Stimulated activated CD4-positive, alpha-beta T cell treated with anti-CD3 and anti-CD28 coated beads, Interleukin-4, amount 100 ng/mL, for 4 hours (primary cell): ENCODE results near the gene ZNF648.
A peak's percentile ranks its signal among the peaks of the same experiment; 100 is the strongest.
"Not testable (repeated sequence)": the region's sequence is repeated elsewhere in the genome, so short reads cannot be mapped to it uniquely, and the experiment has no call there.

Experiments used
- DNase-seq, 2 experiments: peaks; one replicate each; pipeline ENCODE4 v3.0.0-alpha.2; 2020

The ZNF648 gene, protein sequence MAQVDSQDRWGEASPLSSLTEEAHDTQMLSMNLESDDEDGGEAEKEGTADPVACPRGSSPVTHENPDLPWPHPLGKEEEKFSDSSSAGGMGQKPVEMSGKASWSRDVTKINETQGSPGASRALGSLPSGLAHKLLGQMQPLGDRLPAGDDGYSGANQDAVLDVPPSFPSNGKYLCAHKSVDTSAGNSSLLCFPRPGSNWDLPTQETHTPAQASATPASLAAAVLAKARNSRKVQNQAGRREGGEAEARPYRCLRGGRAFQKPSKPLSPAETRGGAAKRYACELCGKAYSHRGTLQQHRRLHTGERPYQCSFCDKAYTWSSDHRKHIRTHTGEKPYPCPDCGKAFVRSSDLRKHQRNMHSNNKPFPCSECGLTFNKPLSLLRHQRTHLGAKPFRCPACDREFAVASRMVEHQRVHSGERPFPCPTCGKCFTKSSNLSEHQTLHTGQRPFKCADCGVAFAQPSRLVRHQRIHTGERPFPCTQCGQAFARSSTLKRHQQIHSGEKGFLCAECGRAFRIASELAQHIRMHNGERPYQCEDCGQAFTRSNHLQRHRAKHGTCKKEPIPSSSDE

DNA sequence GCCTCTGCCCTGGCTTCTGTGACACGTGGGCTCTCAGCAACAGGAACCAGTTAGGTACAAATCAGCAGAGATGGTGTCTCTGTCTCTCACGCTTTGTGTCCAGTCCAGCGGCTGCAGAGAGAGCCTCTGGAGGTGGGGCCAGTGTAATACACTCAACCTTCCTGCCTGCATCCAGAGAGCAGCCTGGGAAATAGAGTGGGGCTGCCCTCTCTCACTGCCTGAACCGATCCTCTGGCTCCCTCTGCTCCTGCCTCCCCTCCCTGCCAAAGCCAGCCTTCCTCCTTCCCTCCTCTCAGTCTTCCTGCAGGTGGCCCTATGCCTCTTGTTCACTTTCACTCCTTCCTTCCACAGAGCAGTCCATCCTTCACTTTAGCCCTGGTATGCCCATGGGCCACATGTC, at the start of gene ZNF648:
ZNF648 (minus strand) TSS at position 119 of the 400 bp plus-strand sequence. CDS start 3,702 bp downstream, outside the sequence.
- DNase-seq = no peak

DNA sequence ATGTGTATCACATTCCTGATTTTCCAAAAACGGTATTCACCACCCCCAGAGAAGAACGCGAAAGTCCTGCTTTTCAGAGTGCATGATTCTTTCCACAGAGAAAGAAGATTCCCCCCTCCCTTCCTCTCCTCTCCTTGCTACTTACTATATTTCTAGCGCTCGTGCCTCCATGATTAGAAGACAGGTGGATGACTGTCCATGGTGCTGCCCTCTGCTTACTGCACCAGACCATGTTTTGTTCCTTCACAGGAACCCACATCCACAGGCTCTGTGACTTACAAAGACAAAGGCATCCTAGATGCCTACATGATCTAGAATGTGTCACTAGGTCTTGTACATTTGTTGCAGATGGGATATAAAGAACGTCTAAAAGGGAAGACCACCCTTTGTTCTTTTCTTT, 49.1 kb upstream of the ZNF648 start:
- DNase-seq = no peak

DNA sequence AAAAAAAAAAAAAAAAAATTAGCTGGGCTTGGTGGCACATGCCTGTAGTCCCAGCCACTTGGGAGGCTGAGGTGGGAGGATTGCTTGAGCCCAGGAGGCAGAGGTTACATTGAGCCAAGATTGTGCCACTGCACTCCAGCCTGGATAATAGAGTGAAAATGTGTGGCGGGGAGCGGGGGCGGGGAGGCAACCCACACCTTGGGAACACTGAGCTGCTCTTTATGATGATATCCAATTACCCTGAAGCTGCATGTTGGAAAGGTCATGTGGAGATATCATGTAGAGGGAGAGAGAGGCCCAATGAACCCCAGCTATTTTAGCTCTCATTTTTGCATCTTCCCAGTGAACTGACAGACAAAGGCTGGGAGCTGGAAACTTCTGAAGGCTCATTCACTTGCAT, 48.3 kb upstream of the ZNF648 start:
- DNase-seq = no peak

DNA sequence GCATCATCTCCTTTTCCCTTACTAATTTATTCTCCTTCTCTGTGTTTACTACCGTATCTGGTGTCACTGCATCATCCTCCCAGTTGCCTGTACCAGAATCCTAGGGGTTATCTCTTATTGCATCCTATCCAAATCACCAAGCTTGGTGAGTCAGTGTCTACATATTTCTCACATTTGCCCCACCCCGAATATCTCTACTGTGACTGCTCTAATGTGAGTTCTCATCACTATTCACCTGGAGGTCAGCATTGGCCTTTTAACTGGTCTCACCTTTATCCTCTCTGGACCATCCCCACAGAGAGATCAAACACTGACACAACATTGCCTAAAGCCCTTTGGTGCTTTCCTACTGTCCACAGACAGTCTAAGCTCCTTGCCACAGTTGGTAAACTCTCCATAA, 45.7 kb upstream of the ZNF648 start:
- no peak for DNase-seq

DNA sequence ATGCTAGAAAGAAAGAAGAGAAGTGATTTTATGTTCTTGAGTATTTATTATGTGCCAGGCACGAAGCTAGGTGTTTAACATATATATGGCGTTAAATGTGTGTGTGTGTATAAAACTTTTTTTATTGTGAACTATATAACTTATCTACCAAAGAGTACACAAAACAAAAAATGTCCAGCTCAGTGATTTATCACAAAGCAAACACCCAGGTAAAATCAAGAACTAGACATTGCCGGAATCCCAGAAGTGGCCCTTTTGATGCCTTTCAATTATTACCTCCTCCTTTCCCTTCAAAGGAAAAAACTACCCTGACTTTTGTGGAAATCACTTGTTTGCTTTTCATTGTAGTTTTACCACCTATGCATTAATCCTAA, 40.5 kb upstream of the ZNF648 start:
- no peak for DNase-seq

DNA sequence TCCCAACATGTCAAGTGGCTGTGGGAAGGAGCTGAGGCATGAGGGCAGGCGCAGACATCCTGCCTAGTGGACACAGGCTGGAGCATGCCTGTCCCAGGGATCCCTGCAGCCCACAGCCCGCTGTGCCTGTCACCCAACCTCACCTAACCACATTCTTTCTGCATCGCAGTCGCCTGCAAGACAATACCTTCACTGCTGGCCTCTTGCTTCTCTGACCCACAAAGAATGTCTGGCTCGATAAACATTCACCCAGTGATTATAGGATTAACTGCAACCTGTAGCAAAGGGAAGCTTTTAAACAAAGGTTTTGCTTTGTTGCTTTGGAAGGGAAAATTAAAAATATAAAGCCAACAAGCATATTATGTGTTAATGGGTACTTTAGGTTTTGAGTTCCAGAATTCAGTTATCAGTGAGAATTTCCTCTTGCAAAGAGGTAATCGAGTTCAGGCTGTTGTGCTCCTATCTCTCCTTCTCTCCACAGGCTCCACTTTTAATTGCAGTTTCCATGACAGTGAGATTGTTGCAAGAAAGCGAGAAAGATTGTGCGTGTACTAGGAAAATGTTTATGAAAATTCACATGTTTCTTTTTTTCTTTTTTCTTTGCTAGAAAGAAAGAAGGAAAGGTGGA, 40.0 kb upstream of the ZNF648 start:
- no peak for DNase-seq

DNA sequence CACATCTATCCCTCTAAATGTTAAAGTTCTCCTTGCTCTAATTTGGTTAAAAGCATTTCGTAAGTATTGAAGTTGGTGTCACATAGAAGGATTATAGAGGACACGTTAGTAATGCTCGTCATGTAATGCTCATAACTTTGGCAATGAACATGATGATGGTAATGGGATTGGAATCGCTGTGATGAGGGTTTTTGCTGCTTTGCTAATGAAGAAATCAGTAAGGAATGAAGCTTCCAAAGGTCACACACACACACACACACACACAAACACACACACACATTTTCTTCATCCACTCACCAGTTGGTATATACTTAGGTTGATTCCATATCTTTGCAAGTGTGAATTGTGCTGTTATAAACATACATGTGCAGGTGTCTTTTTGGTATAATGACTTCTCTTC, 36.8 kb upstream of the ZNF648 start:
- DNase-seq = no peak

DNA sequence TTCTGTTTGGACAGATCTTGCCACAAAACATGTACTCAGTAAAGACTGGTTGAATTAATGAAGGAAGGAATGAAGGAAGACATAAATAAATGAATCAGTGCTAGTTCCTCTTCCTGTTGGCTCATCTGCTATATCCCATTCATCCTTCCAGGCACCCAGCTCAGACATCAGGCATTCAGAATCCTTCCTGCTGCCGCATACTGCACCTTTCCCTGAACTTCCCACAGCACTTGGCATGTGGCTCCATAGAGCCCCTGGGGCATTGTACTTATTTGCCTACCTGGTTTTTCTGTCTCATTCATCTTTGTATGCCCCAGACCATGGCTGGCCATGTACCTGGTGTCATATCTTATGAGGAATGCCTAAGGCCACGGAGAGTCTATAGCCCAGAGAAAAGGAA, 34.4 kb upstream of the ZNF648 start:
- DNase-seq = no peak

DNA sequence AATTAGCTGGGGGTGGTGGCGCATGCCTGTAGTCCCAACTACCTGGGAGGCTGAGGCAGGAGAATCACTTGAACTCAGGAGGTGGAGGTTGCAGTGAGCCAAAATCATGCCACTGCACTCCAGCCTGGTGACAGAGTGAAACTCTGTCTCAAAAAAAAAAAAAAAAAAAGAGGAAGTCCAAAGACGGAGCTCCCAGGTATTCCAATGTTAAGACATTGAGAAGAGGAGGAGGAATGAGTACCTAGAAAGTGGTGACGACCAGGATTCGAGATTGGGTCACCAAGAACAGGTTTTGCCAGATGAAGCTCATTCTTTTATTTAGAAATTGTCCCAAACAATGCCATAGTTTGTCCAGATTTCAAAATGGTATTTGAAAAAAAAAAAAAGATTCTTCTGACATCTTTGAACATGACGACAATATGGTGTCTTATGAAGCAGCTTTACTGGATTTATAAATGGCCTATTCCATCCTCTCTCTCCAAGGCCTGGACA, 33.0 kb upstream of the ZNF648 start:
- DNase-seq = not testable (repeated sequence)

DNA sequence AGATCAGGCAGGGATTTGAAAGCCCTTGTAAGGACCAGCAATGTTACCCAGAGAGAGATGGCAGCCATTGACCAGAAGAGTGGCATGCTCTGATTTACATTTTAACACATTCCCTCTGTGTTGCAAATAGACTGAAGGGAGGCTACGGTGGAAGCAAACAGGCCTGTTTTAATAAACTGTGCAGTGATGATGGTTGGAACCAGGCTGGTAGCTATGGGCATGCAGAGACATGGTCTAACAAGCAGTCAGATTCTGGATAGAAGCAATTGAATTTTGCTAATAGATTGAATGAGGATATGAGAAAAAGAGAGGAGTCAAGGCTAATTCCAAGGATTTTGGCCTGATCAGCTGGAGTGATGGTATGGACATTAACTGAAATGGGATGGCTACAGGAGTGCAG, 32.3 kb upstream of the ZNF648 start:
- no peak for DNase-seq

DNA sequence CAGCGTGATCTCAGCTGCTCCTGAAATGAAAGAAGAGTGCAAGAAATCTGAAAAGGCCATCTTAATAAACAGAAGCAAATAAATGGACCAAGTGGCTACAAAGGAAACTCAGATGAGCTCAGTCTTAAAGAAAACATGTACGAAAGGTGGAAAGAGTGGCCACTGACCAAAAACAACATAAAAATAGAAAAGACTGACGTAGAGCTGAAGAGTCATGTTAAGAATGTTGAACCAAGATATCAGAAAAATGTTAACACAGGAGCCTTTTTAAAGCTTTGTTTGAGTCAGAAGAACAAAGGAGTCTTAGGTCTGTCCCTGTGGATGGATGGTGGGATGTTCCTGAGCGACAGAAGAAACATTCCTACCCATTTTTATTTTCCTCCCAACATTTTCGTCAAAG, 30.8 kb upstream of the ZNF648 start:
- no peak for DNase-seq

DNA sequence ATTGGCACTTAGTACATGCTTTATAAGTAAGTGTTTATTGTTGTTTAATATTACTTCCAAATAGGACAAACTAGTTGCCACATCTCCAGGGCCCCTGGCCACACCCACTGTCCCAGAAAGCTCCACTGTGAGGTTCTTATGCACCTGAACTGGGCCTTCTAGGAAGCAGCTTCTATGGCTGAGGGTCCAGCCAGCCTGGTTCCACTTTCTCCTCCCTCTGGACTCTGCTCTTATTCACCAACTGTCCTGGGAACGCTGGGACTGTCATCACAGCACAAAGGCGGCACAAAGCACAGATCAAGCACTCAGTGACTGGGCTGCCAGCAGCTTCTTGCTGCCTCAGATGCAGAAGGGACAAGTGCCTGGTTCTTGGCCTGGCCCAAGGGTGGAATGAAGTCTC, 29.6 kb upstream of the ZNF648 start:
- no peak for DNase-seq

DNA sequence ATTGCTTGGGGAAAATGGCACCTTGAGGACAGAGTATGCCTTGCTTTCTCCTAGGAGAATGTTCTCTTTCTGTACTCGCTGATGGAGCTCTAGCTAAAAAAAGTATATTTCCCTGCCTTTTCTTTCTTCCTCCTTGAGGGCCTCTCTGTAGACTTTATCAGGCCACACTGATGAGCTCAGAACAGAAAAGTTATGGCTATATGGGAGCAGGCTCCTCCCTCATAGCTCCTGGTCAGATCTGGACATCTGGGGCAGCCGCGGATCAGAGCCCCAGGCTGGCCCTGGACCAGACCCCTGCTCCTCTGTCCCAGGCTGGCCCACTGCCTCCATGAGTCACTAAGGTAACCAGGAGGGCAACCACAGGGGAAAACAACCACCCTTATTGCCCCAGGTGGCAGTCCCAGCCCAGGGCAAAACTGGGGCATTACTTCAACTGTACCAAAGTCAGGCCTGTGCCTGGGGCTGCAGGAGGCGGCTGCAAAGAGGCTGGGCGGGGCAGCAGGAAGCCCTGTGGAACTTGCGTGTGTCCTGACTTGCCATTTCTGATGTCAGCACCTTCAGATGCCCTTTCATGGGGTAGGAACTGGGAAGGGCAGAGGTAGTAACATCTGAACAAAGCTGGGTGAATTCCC, 26.3 kb upstream of the ZNF648 start:
- no peak for DNase-seq

DNA sequence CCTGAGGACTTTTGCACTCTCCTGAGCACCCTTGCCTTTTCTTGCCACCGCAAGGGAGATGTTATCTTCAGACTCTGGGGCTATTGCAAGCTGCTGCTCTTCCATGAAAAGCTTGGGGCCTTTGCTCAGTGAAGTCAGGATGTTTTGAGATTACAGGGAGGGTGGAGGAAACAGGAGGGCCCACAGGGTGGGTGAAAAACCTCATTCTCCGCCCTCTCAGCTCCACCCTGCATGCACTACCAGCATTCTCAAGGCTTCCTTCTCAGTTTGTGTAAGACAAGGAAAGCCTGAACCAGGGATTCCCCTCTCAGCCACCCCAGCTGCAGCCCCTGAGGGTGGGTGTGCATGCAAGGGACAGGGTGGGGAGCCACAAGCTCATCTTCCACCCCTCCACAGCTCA, 25.8 kb upstream of the ZNF648 start:
- no peak for DNase-seq

DNA sequence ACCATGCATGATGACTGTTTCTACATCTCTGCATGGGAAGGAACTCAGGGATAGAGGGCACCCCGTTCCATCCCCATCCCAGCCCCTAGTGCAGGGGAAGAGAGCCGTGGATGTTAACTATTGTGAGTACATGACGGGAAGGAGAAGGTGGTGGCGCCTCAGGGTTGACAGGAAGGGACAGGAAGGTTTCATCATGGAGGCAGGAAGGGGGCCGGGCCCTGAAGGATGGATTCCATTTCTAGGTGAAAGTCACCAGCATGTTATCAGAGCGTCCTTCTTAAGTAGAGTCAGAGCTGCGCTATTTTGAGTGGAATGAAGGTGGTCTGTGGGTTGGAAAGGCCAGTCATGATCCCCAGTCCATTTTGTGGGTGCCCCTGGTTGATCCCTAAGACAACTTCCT, 25.1 kb upstream of the ZNF648 start:
- DNase-seq = no peak

DNA sequence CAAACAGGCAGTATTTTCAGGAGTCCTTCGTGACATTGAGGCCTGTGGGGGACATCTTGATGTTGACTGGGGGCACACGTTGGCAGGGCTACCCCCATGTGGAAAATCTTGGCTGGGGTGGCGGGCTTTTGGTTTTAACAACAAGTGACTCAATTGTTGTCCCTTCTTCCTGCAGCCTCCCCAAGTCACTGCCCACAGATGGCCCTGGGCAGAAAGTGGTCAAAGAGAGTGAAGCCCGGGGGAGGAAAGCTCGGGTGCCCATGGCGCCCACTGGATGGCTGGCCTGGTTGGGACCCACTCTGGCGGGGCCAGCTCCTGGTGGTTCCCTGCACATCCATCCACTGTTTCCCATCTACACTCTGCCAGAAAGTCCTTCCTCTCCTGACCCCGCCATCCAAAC, 24.6 kb upstream of the ZNF648 start:
- no peak for DNase-seq

DNA sequence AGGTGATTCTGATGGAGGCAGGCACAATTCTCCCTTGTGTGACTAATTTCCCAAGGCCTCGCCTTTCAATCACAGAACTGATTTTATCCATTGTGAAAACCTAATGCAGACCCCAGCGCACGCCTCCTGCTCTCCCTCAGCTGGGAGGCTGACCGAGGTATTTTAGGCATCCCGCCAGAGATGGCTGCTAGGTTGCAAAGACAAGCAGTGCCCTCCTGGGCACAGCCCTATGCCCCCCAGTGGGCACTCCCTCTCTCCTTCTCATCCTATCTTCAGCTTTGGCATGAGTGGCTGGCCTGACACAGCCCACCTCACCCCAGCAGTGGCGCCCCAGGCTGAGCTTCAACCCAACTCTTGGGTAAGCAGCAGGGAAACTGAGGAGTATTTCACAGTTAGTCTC, 24.2 kb upstream of the ZNF648 start:
- DNase-seq = no peak

DNA sequence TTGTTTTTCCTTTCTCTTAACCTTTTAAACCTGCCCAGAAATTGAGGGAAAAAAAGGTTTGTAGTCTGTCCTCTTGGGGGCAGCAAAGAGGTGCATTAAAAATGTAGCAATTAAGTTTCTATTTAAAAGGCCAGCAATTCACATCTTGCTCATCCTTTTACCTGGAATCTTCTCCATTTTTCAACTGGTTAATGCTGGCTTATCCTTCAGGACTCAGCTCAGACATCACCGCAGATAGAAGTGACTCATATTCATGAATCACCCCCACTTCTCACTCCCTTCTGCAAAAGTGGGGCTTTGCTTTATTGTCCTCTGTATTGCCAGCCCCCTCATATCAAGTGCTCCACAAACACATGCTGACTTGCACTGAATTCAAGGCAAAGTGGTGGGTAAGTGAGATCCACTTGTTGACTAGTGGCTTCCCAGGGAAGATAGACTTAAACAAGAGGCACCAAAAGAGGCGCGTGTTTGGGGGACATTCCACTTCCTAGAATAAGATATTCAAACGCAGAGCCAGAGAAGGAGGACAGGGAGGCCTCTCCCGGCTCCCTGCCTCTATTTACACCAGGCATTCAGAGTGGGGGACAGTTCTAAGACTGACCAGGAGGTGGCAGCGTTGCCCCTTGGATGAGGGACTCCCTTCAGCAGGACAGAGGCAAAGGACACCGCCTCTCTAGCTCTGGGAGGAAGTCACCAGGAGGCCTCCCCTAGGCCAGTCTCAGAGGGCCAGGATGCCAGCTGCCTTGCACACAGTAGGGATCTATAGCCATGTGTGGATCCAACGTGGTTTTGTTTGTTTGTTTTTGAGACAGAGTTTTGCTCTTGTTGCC, 23.2 kb upstream of the ZNF648 start:
- DNase-seq = peak; percentile 62 to 74

DNA sequence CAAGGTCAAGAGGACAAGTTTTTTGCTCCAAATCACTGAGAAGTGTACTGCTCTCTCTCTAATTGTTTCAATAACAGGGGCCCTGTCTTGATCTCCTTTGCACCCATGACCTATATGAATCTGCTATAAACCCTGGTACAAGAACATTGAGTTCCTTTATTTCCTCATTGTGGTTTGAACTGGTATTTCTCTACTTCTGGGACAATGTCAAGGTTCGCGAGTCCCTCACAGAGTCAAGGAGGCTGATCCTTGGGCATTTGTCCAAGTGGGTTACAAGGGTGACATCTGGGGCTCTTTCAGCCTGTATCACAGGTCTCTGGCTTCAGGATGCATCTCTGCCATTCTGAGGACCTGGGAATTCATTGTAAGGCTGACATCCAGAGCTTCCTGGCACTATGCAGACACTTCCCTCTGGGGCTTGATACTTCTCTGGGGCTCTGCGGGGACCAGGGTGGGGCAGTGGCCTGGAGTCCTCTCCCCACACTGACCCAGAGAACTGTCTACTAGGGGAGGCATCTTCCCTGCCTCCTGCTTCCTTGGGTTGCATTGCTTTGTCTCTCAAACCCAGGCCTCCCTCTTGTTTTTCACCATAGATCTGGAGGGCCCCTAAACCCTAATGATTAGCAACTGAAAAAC, 22.5 kb upstream of the ZNF648 start:
- DNase-seq = no peak

DNA sequence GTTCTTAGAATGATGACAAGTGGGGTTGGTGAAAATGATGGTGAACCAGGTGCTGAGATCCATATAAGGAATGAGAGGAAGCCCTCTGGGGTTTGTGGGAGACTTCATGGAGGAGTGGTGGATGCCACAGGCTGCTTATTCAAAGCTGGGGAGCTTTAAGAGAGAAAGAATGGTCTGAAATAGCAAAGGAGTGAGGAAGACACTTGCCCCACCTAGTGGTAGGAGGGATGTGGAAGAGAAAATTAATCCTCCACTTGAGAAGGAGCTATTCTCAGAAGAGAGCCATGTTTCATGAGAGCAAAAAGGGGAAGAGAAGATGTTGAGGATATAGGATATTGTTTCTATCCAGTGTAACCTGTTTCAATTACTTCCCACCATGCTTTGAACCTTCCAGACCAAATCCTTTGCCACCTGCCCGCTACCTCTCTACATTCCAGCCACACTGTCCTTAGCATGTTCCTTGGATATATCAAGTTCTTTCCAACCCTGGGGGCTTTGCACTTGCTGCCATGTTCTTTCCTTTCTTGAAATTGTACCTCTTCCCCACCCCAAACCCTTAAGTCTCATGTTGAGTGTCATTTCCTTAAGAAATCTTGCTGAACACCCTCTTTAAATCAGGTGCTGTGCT, 19.6 kb upstream of the ZNF648 start:
- no peak for DNase-seq

DNA sequence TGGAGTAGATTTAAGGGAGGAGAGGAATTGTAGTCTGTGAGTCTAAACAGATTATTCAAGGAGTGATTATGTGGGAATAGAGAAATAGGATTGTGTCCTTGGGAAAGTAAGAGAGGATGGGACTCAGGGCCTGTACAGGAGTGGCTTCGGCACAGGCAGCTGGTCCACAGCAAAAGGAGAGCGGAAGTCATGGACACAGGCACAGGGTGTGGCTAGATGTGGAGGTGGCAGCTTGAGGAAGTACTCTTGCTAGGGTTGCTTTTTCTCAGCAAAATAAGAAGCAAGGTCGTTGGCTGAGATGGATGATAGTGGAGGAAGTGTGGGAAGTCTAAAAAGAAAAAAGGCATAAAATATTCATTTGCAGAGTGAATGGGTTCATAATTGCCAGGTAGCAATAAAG, 18.5 kb upstream of the ZNF648 start:
- DNase-seq = no peak

DNA sequence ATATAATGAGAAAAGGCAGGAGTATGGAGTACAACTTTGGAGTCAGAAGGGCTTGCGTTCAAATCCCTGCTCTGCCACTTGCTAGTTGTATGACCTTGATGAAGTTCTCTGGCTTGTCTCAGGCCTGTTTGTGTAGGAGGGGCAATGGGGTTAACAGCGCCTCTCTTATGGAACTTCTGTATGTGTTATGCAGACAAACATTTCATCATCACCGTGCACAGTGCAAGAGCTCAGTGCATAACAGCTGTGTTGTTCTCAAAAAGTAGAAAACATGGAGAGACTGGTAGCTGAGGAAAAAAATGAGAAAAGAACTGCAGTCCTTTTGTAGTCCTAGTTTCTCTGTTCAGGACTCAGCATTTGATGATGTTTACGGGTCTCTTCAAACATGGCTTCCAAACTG, 10.4 kb upstream of the ZNF648 start:
- no peak for DNase-seq
